Kidney (tissue), 14 donors: ENCODE results near the gene CFB. TPM values are rescaled to one million over a fixed set of nuclear protein-coding genes. Genes with fewer than 3 reads are reported as not detected.
A peak's percentile ranks its signal among the peaks of the same experiment; 100 is the strongest.

Experiments
- DNase-seq, 5 donors: peaks; one replicate each; pipeline ENCODE4 v3.0.0-alpha.2; 2013 to 2020
- FAIRE-seq: peaks from 2 replicates; lab custom pipeline; 2012; peaks lifted over from hg19 to GRCh38; lab: Jason Lieb, UNC
- H3K27ac ChIP-seq, 2 donors: one replicate each; pipeline ENCODE4 v1.7.0; 2013; ENCODE audit warnings: low read depth in 2 of 2, low read length in 2 of 2, inconsistent platforms in 1 of 2
- H3K27me3 ChIP-seq: one replicate; pipeline ENCODE4 v1.7.1; 2013; ENCODE audit warnings: low read length, inconsistent platforms; ENCODE audit not compliant: control insufficient read depth, insufficient read depth
- H3K36me3 ChIP-seq, 3 donors: one replicate each; pipeline versions ENCODE4 v1.7.0 to v1.7.1; 2013; ENCODE audit warnings: low read length in 3 of 3, control low read depth in 1 of 3, inconsistent platforms in 1 of 3; ENCODE audit not compliant: insufficient read depth in 3 of 3, control insufficient read depth in 2 of 3
- H3K4me1 ChIP-seq, 3 donors: one replicate each; pipeline versions ENCODE4 v1.7.0 to v1.7.1; 2013; ENCODE audit warnings: low read length in 3 of 3, inconsistent platforms in 1 of 3, low read depth in 1 of 3; ENCODE audit not compliant: control insufficient read depth in 2 of 3, insufficient read depth in 2 of 3
- H3K4me3 ChIP-seq, 3 donors: one replicate each; pipeline versions ENCODE4 v1.7.0 to v1.8.1; 2013; ENCODE audit warnings: low read length in 3 of 3, control low read depth in 1 of 3, inconsistent platforms in 1 of 3
- H3K9ac ChIP-seq, 3 donors: one replicate each; pipeline versions ENCODE4 v1.7.0 to v1.7.1; 2013; ENCODE audit warnings: low read length in 3 of 3, control low read depth in 1 of 3, inconsistent platforms in 1 of 3
- H3K9me3 ChIP-seq, 3 donors: one replicate each; pipeline versions ENCODE4 v1.7.0 to v1.7.1; 2013; ENCODE audit warnings: low read length in 3 of 3, control low read depth in 1 of 3, inconsistent platforms in 1 of 3; ENCODE audit not compliant: control insufficient read depth in 2 of 3, insufficient read depth in 1 of 3
- CTCF ChIP-seq: IDR thresholded peaks from 3 replicates; pipeline ENCODE4 v1.5.1; 2012; ENCODE audit warnings: mild to moderate bottlenecking, moderate library complexity, borderline replicate concordance; ENCODE audit not compliant: insufficient read depth; ENCODE audit errors: extremely low read depth
- intact Hi-C: fragments of 100-400 bp; cut with DNase I; formaldehyde crosslinking; loops from one replicate; pipeline ENCODE4 v1.11.1; 2022
- polyA plus RNA-seq: library from polyadenylated mRNA; stranded (reverse); fragments of 350-450 nt; fragmentation: Illumina TruSeq; extraction: RNeasy Lipid Tissue Mini Kit (QIAGEN cat#74804); gene quantifications from one replicate; pipeline ENCODE4 v1.2.3, GENCODE V29; 2014; ENCODE audit warnings: low read depth, low replicate concordance; ENCODE audit not compliant: insufficient read depth
- total RNA-seq: library from RNA; stranded (reverse); fragmentation: NEBNext Ultra II Directional; extraction: Animal tissue kit (Norgen Biotek cat#: 25700); gene quantifications from one replicate; pipeline ENCODE4 v1.2.1, GENCODE V29; 2021
- donor health status: control.
- donor health status: control.
- donor health status: control.
- donor health status: control.
- donor health status: control.
- donor health status: DM: yes; HTN: yes; CAD: no.
- donor health status: Normal renal cell carcinoma (clear cell type).

CFB gene
- total and polyA plus RNA-seq, 2 donors from 2014 or later: 154 to 200 TPM

DNA sequence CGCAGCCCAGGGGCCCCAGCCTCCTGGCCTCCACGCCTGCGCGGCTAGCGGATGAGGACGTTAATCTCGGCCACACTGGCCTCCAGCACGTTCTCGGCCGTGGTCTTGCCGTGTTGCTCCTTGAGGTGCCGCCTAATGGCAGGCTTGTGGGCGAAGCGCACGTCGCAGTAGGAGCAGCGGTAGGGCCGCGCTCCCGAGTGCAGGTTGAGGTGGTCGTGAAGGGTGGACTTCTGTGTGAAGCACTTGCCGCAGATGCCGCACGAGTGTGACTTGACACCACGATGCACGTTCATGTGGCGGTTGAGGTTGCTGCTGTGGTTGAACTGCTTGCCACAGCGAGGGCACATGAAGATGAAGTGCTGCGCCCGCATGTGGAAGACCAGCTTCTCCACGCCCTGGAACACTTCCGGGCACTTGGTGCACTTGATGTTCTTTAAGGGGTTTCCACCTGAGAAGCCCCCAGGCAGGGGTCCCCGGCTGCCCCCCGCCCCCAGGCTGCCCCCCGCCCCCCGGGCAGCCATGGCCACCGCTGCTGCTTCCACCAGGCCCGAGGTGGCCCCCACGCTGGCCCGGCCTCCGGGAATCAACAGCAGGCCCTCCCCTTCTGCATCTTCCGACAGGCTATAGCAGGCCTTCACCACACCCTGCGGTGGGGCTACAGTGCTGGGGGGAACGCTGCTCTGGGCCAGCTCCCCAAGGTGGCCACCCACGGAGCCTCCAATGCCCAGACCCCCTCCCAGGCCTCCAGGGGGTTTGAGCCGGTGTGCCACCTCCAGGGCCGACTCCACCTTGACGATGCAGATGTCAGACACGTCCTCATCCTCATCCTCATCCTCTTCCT is 45.8 kb upstream of the CFB start:
- Histone ChIP-seq H3K4me1 (peaks cover 4 to 19% (median 13%) of the 10 kb centered on the region in 3 donors), H3K27ac (no peak overlapping the region), H3K36me3 (no peaks in the 10 kb centered on the region), H3K4me3 (no peak overlapping the region), H3K27me3 (no peaks in the 10 kb centered on the region), H3K9me3 (no peaks in the 10 kb centered on the region), H3K9ac (no peak overlapping the region)
- DNase-seq (peak in 2 of 5 donors; percentile 65 to 78), FAIRE-seq (no peak)
- intact Hi-C loops: no loop called here
- TF ChIP-seq CTCF: no peak

DNA sequence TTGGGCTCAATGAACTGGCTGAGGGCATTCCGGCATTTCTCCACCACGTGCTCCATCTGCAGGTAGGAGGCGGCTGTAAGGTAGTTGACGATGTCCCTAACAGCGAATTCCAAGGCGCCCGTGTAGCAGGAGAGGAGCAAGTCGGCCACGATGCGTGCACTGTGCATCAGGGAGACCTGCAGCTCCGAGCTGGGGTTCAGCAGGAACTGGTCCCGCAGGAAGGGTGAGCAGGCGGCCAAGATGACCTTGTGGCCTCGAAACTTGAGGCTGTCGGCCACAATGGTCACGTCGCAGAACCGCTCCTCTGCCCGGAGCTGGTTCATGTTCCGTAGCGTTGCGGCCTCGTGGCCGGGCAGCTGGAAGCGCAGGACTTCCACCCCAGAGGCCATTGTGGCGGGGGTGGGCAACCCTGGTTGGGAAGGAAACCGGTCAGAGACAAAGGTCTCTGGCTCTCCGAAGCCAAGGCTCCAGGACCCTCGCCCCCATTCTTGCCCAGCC is 44.9 kb upstream of the CFB start:
- Histone ChIP-seq H3K27ac (peak overlapping the region; percentile 82 to 91), H3K4me3 (peak overlapping the region in 2 of 3 donors; percentile 11 to 87), H3K4me1 (peaks cover 4 to 19% (median 13%) of the 10 kb centered on the region in 3 donors), H3K9ac (peak overlapping the region in 1 of 3 donors; percentile 51), H3K27me3 (no peaks in the 10 kb centered on the region), H3K9me3 (no peaks in the 10 kb centered on the region), H3K36me3 (no peaks in the 10 kb centered on the region)
- FAIRE-seq (no peak), DNase-seq (peak in 4 of 5 donors; percentile 38 to 87 (median 40))
- no peak for TF ChIP-seq CTCF
- intact Hi-C loops: no loop called here

DNA sequence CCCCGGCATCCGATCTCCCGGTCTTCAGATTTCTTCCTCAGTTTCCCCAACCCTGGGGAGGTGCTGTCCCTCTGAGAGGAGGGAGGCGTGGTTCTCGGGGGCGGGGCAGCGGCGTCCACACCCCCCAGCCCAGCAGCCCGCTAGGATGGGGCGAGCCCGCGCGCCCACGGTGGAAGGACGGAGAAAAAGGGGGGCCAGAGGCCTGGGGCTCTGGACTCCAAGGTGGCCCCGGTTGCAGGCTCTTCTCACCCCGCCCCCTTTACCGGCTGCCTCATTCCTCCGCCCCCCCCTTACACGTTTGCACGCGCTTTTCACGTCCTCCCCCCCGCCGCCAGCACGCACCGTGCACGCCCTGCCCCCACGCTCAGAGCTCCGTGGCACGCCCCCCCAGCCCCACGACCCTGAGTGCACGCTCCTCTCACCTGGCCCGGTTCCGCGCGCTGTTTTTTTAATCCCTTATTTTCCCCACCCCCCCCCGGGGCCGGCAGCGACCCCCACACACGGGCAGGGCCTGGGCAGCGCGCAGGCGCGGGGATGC is 44.4 kb upstream of the CFB start:
- peaks cover 4 to 19% (median 13%) of the 10 kb centered on the region in 3 donors for H3K4me1 ChIP-seq
- DNase-seq (peak; percentile 36 to 90 (median 71)), FAIRE-seq (no peak)
- no peak for TF ChIP-seq CTCF
- no peaks in the 10 kb centered on the region for H3K9me3 ChIP-seq
- H3K4me3 ChIP-seq: peak overlapping the region in 2 of 3 donors; percentile 11 to 87
- no peaks in the 10 kb centered on the region for H3K36me3 ChIP-seq
- peak overlapping the region; percentile 82 to 91 for H3K27ac ChIP-seq
- intact Hi-C loops: no loop called here
- peak overlapping the region in 1 of 3 donors; percentile 51 for H3K9ac ChIP-seq
- H3K27me3 ChIP-seq: no peaks in the 10 kb centered on the region
